ENCODE results near the gene KLHL35. TPM values are rescaled to one million over a fixed set of nuclear protein-coding genes. Genes with fewer than 3 reads are reported as not detected.

Gene KLHL35
- total and polyA plus RNA-seq, 2 of the 4 experiments (the other 2 are of a cell fraction), result 1.6 to 3.3 TPM

DNA sequence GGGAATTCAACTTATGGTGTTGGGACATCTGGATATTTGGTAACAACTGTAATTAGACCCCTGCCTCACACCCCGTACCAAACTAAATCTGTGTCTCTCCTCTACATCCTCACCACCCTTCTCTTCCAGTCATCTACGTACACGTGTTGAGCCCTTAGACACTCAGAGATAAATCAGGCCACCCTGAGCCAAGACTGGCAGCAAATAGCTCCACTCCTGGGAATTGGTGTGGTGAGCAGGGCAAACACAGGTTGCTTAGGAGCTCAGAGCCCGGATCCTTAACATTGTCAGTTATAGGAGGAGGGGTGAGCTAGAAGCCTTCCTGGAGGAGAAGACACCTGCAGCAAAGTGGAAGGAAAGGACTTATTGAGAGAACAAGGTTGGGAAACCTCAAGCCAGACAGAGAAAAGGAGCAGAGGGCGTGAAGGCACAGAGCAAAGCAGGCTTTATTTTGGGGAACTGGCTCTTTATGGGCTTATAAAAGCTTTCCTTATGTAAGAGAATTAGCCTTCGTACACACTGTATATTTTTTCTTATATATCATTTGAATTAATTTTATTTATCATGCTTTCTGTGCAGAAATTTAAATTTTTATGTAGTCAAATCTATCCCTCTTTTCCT lies 36.9 kb upstream of the KLHL35 start:
- TF ChIP-seq MAFK (IDR thresholded peaks at IDR 0.05; ENCODE audit: low read depth, low read length), result no peak
- no peak for TF ChIP-seq MAZ (IDR thresholded peaks at IDR 0.05; ENCODE audit: borderline replicate concordance, low read depth, low read length)
- no peak for TF ChIP-seq FOS (IDR thresholded peaks at IDR 0.05; ENCODE audit: low read depth, low read length)
- H3K9ac ChIP-seq (ENCODE audit: low read depth, low read length), result no peak overlapping the region
- H3K9me1 ChIP-seq (ENCODE audit: insufficient read depth, low read length), result peaks cover 16% of the 10 kb centered on the region; the same call in 1 of the 2 replicates
- ChIA-PET CTCF (no interaction called here), POLR2A (ENCODE audit: unreplicated experiment) (no interaction called here)
- no peak overlapping the region for H3K27ac ChIP-seq (ENCODE audit: insufficient read depth, low read length)
- no peak overlapping the region for H3K4ac ChIP-seq (ENCODE audit: low read depth, low read length)
- peak overlapping the region; percentile 24; the same call in 1 of the 2 replicates for H2AK5ac ChIP-seq (ENCODE audit: low read depth, low read length)
- peaks cover 29% of the 10 kb centered on the region for H3K4me1 ChIP-seq (ENCODE audit: control insufficient read depth, insufficient read depth, low read length)
- no peak overlapping the region for H3K14ac ChIP-seq (replicated peaks; ENCODE audit: low read depth, low read length)
- in situ Hi-C loops (cut with MboI; ENCODE audit: low sequenced_read_pairs), result no loop called here
- no peak for ATAC-seq (ENCODE audit: low read depth)
- no peaks in the 10 kb centered on the region for H3K79me1 ChIP-seq (ENCODE audit: low read depth in 1 of 2, low read length in 2 of 2)
- no peak overlapping the region for H2BK5ac ChIP-seq (ENCODE audit: low read depth, low read length, poor library complexity, severe bottlenecking)
- no peaks in the 10 kb centered on the region for H3K9me3 ChIP-seq (ENCODE audit: control insufficient read depth, insufficient read depth, low read length)
- H3K56ac ChIP-seq (ENCODE audit: extremely low read depth, insufficient read depth, low read length), result no peak overlapping the region
- H2AFZ ChIP-seq (replicated peaks; ENCODE audit: low read length, poor library complexity), result no peak overlapping the region
- no TSS peak for BruUV-seq (replicated peaks)
- H4K8ac ChIP-seq (ENCODE audit: low read depth in 2 of 2, low read length in 2 of 2), result no peak overlapping the region
- H3K4me3 ChIP-seq (ENCODE audit: insufficient read depth, low read depth, low read length), result no peak overlapping the region
- H2BK120ac ChIP-seq (ENCODE audit: low read depth, low read length), result no peak overlapping the region
- no peak overlapping the region for H4K91ac ChIP-seq (ENCODE audit: insufficient read depth, low read depth, low read length)
- no peak overlapping the region; the same call in 1 of the 2 replicates for H3K23ac ChIP-seq (ENCODE audit: low read depth, low read length)
- H2AK9ac ChIP-seq (replicated peaks; ENCODE audit: low read depth, low read length, poor library complexity), result no peak overlapping the region
- H3K36me3 ChIP-seq (ENCODE audit: control insufficient read depth, insufficient read depth, low read length), result no peaks in the 10 kb centered on the region
- WGBS, 2 experiments (ENCODE audit: extremely low coverage in 2 of 2, insufficient read length in 1 of 2), result 100% methylated on average over 1 of the region's 6 CpGs; no CpG with 5 or more reads in 1 of the 2 experiments
- no peak overlapping the region for H4K5ac ChIP-seq (ENCODE audit: low read depth, low read length)
- no peaks in the 10 kb centered on the region for H4K20me1 ChIP-seq (ENCODE audit: insufficient read depth, low read length)
- dilution Hi-C loops (cut with HindIII; ENCODE audit: low sequenced_read_pairs, unreplicated experiment), result no loop called here
- no peak overlapping the region for H3K4me2 ChIP-seq (ENCODE audit: low read depth, low read length)
- no peak overlapping the region for H2BK20ac ChIP-seq (ENCODE audit: low read depth, low read length)
- H2BK15ac ChIP-seq (ENCODE audit: low read depth, low read length), result no peak overlapping the region
- no peaks in the 10 kb centered on the region for H3K27me3 ChIP-seq (ENCODE audit: control insufficient read depth, insufficient read depth, low read length)
- DNase-seq, result no peak
- intact Hi-C loops (cut with micrococcal nuclease), result loop anchor here (5.0 kb wide), 1 partner anchor 47 kb away; no protein-coding TSS in a partner anchor
- H3K18ac ChIP-seq (ENCODE audit: low read depth, low read length), result no peak overlapping the region

All from IMR-90 (cell line).